CD8-positive, alpha-beta memory T cell (primary cell): Measurements from ENCODE around the gene CFHR5. TPM values are rescaled to one million over a fixed set of nuclear protein-coding genes. Genes with fewer than 3 reads are reported as not detected.
"Not testable (repeated sequence)": the region's sequence is repeated elsewhere in the genome, so short reads cannot be mapped to it uniquely, and the experiment has no call there.

Experiments used
- CTCF ChIA-PET: fragments of 350-600 bp; sonication (Branson Sonifier 250); formaldehyde crosslinking; loops from one replicate; lab custom pipeline; 2021; ENCODE audit warnings: antibody characterized with exemption; lab: Charles Lee
- POLR2A ChIA-PET: fragments of 350-600 bp; sonication (Branson Sonifier 250); formaldehyde crosslinking; loops from one replicate; lab custom pipeline; 2021; ENCODE audit warnings: antibody characterized with exemption; lab: Charles Lee
- DNase-seq, 5 donors: peaks; one replicate each; pipeline versions ENCODE4 v3.0.0 to v3.0.0-alpha.2; 2020 to 2022; ENCODE audit warnings: mixed read lengths in 1 of 5
- H3K27ac ChIP-seq: one replicate; pipeline ENCODE4 v1.7.0; 2013; ENCODE audit warnings: low read depth, mild to moderate bottlenecking, low read length, moderate library complexity
- H3K27me3 ChIP-seq: 2 replicates; pipeline ENCODE4 v1.7.0; 2013; ENCODE audit warnings: low read length, mild to moderate bottlenecking; ENCODE audit not compliant: insufficient read depth, poor library complexity, severe bottlenecking
- H3K36me3 ChIP-seq: 2 replicates; pipeline ENCODE4 v1.7.0; 2013; ENCODE audit warnings: mild to moderate bottlenecking, low read length, moderate library complexity; ENCODE audit not compliant: insufficient read depth
- H3K4me1 ChIP-seq: 2 replicates; pipeline ENCODE4 v1.7.0; 2013; ENCODE audit warnings: mild to moderate bottlenecking, low read length, moderate library complexity; ENCODE audit not compliant: insufficient read depth
- H3K4me3 ChIP-seq: 2 replicates; pipeline ENCODE4 v1.7.0; 2013; ENCODE audit warnings: mild to moderate bottlenecking, low read length
- H3K9me3 ChIP-seq: 2 replicates; pipeline ENCODE4 v1.7.0; 2013; ENCODE audit warnings: mild to moderate bottlenecking, low read length
- H3K27ac Mint-ChIP-seq, 8 donors: one replicate each; pipeline ENCODE4 v1.8.0; 2020 to 2021; ENCODE audit warnings: mixed read lengths in 8 of 8, mild to moderate bottlenecking in 6 of 8, inconsistent platforms in 3 of 8, moderate library complexity in 3 of 8
- H3K27me3 Mint-ChIP-seq, 2 donors: one replicate each; pipeline ENCODE4 v1.8.0; 2020 to 2021; ENCODE audit warnings: mixed read lengths in 2 of 2, mild to moderate bottlenecking in 1 of 2, moderate library complexity in 1 of 2
- H3K36me3 Mint-ChIP-seq, 3 donors: one replicate each; pipeline ENCODE4 v1.8.0; 2020 to 2021; ENCODE audit warnings: mixed read lengths in 3 of 3, inconsistent platforms in 1 of 3, mild to moderate bottlenecking in 1 of 3
- H3K4me1 Mint-ChIP-seq, 3 donors: one replicate each; pipeline ENCODE4 v1.8.0; 2020 to 2021; ENCODE audit warnings: mixed read lengths in 3 of 3, inconsistent platforms in 1 of 3, mild to moderate bottlenecking in 1 of 3
- H3K4me3 Mint-ChIP-seq, 7 donors: one replicate each; pipeline ENCODE4 v1.8.0; 2020 to 2021; ENCODE audit warnings: mixed read lengths in 7 of 7, mild to moderate bottlenecking in 6 of 7, moderate library complexity in 4 of 7, inconsistent platforms in 2 of 7
- H3K9me3 Mint-ChIP-seq, 5 donors: one replicate each; pipeline ENCODE4 v1.8.0; 2020 to 2022; ENCODE audit warnings: mixed read lengths in 5 of 5, mild to moderate bottlenecking in 3 of 5, moderate library complexity in 2 of 5, inconsistent platforms in 1 of 5
- polyA plus RNA-seq: library from polyadenylated mRNA; unstranded; fragments of 300-500 nt; fragmentation: Illumina TruSeq; gene quantifications from one replicate; pipeline ENCODE4 v1.2.3, GENCODE V29; 2021
- total RNA-seq, 2 experiments: library from RNA; stranded (reverse); gene quantifications; one replicate each; pipeline ENCODE4 v1.2.3, GENCODE V29; 2021

CFHR5 gene
- total and polyA plus RNA-seq, 3 experiments from 2014 or later: not detected

DNA sequence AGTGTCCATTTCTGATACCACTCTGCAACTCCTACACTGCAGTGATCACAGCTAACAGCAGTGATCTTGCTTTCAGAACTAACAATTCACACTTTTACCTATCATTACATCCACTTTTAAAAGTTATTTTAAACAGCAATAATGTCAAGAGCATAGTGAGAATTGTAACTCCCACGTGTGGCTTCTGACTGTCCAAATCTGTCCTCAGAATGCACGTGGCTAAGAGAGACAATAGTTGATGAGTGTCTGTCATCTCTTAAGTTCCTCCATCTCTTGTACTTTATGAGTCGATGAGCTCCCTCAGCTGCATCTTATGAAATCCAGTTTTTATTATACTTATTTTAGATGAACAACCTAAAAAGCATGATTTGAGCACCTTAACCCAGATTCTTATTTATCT, 16.5 kb upstream of the CFHR5 start:
- Mint-ChIP-seq H3K27me3 (peaks cover 0 to 4% of the 10 kb centered on the region in 2 donors), H3K9me3 (peaks cover 0 to 2% (median 0%) of the 10 kb centered on the region in 5 donors), H3K4me3 (no peak overlapping the region), H3K27ac (no peak overlapping the region), H3K36me3 (no peaks in the 10 kb centered on the region), H3K4me1 (no peaks in the 10 kb centered on the region)
- CTCF ChIA-PET: no interaction called here
- H3K36me3 ChIP-seq: no peaks in the 10 kb centered on the region
- POLR2A ChIA-PET: no interaction called here
- H3K27me3 ChIP-seq: no peaks in the 10 kb centered on the region
- no peak overlapping the region for H3K4me3 ChIP-seq
- no peaks in the 10 kb centered on the region for H3K9me3 ChIP-seq
- H3K4me1 ChIP-seq: no peaks in the 10 kb centered on the region
- DNase-seq: no peak
- H3K27ac ChIP-seq: no peak overlapping the region

DNA sequence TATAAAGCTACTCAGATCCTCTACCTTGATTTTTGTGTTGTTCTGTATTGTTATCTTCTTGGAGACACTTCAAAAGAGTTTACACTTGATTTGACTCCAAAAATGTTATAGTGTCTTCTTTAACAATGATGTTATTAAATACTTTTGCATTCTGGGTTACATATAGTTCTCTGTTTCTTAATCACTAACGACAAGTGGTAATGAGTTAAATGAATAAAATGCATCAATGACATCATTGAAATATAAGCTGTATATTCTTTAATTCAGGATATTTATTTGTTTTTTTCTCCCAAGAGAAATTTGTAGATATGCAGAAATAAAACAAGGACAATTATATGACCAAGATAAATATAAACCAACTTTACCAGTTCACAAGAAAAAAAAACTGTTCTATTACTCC, 7.2 kb upstream of the CFHR5 start:
- H3K4me1 Mint-ChIP-seq: no peaks in the 10 kb centered on the region
- H3K36me3 Mint-ChIP-seq: no peaks in the 10 kb centered on the region
- no peak overlapping the region for H3K27ac Mint-ChIP-seq
- Histone ChIP-seq H3K9me3 (no peaks in the 10 kb centered on the region), H3K27me3 (no peaks in the 10 kb centered on the region), H3K4me3 (no peak overlapping the region), H3K36me3 (no peaks in the 10 kb centered on the region), H3K4me1 (no peaks in the 10 kb centered on the region), H3K27ac (no peak overlapping the region)
- ChIA-PET CTCF (no interaction called here), POLR2A (no interaction called here)
- H3K27me3 Mint-ChIP-seq: peaks cover 0 to 4% of the 10 kb centered on the region in 2 donors
- peaks cover 0 to 2% (median 0%) of the 10 kb centered on the region in 5 donors for H3K9me3 Mint-ChIP-seq
- no peak for DNase-seq
- no peak overlapping the region for H3K4me3 Mint-ChIP-seq

DNA sequence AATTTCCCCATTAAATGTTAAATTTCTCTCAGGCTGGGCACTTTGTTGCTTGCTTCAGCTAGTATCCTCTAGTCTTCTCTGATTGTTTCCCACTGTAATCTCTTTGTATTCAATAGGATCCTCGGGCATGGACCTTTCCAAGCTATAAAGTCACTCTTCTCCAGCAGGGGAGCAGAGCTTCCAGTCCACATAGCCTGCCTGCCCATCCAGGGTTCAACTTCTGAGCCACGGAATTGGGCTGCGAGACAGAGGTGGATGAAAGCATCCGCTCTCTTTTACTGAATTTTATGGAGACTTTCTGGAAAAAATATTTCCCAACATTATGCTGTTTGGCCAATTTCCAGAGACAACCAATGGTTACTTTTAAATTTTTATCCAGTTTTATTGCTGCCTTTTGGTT, 1.1 kb upstream of the CFHR5 start:
- H3K4me1 ChIP-seq: no peaks in the 10 kb centered on the region
- no peaks in the 10 kb centered on the region for H3K9me3 ChIP-seq
- Mint-ChIP-seq H3K9me3 (peaks cover 0 to 2% (median 0%) of the 10 kb centered on the region in 5 donors), H3K27me3 (peaks cover 0 to 4% of the 10 kb centered on the region in 2 donors), H3K4me1 (no peaks in the 10 kb centered on the region), H3K36me3 (no peaks in the 10 kb centered on the region), H3K27ac (no peak overlapping the region), H3K4me3 (no peak overlapping the region)
- H3K36me3 ChIP-seq: no peaks in the 10 kb centered on the region
- no peak overlapping the region for H3K27ac ChIP-seq
- ChIA-PET CTCF (no interaction called here), POLR2A (no interaction called here)
- DNase-seq: no peak
- no peak overlapping the region for H3K4me3 ChIP-seq
- H3K27me3 ChIP-seq: no peaks in the 10 kb centered on the region

DNA sequence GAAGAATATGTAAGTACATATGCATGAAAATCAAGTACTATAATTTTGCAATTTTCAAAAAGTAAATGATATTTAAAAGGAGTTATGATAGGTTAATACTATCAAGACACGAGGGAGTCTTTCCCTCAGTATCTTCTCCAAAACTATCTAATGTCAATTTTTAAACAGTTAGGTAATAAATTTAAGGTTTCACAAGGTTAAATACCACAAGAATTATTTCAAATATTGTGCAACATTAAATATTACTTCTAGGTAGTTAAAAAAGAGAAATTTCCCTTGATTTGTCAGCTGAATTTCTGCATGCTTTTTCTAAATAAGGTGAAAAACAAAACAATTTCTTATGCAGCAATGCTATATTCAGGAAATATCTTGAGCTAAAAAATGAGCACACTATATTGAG, 3.5 kb downstream of the CFHR5 start:
- POLR2A ChIA-PET: no interaction called here

DNA sequence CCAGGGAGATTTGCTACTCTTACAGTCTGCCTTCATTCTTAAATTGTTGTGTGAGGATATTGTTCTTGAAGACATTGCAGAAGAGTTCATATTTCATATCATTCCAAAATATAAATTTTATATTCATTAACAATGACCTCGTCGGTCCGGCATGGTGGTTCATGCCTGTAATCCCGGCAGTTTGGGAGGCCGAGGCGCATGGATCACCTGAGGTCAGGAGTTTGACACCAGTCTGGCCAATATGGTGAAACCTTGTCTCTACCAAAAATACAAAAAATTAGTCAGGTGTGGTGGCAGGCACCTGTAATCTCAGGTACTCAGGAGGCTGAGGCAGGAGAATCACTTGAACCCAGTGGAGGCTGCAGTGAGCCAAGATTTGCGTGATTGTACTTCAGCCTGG, 4.9 kb downstream of the CFHR5 start:
- H3K4me1 ChIP-seq, POLR2A ChIA-PET, CTCF ChIA-PET: not testable (repeated sequence)

More for the DNA sequence above, 3.5 kb downstream of the CFHR5 start:
- H3K36me3 Mint-ChIP-seq: no peaks in the 10 kb centered on the region
- Histone ChIP-seq H3K4me1 (no peaks in the 10 kb centered on the region), H3K9me3 (no peaks in the 10 kb centered on the region), H3K27ac (no peak overlapping the region), H3K36me3 (no peaks in the 10 kb centered on the region), H3K4me3 (no peak overlapping the region), H3K27me3 (no peaks in the 10 kb centered on the region)
- no peaks in the 10 kb centered on the region for H3K27me3 Mint-ChIP-seq
- CTCF ChIA-PET: no interaction called here
- DNase-seq: no peak
- no peak overlapping the region for H3K27ac Mint-ChIP-seq
- no peaks in the 10 kb centered on the region for H3K9me3 Mint-ChIP-seq
- no peak overlapping the region for H3K4me3 Mint-ChIP-seq
- no peaks in the 10 kb centered on the region for H3K4me1 Mint-ChIP-seq

DNA sequence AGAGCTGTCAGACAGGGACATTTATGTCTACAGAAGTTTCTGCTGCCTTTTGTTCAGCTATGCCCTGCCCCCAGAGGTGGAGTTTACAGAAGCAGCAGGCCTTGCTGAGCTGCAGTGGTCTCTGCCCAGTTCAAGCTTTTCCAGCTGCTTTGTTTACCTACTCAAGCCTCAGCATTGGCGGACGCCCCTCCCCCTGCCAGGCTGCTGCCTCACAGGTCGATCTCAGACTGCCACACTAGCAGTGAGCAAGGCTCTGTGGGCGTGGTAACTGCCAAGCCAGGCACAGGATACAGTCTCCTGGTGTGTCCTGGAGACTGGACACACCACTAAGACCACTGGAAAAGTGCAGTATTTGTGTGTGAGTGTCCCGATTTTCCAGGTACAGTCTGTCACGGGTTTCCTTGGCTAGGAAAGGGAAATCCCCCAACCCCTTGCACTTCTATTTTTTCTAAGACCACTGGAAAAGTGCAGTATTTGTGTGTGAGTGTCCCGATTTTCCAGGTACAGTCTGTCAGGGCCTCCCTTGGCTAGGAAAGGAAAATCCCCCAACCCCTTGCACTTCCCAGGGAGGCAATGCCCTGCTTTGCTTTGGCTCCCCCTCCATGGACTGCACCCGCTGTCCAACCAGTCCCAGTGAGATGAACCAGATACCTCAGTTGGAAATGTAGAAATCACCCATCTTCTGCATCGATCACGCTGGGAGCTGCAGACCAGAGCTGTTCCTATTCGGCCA, 14.7 kb downstream of the CFHR5 start:
- H3K36me3 ChIP-seq, H3K27ac Mint-ChIP-seq, DNase-seq, H3K27me3 ChIP-seq, H3K9me3 ChIP-seq, H3K4me1 ChIP-seq, H3K4me3 ChIP-seq, H3K9me3 Mint-ChIP-seq, POLR2A ChIA-PET, H3K4me1 Mint-ChIP-seq, H3K36me3 Mint-ChIP-seq, H3K27ac ChIP-seq, CTCF ChIA-PET, H3K4me3 Mint-ChIP-seq: not testable (repeated sequence)
- H3K27me3 Mint-ChIP-seq: peaks cover 0 to 13% of the 10 kb centered on the region in 2 donors

More for the DNA sequence above, 4.9 kb downstream of the CFHR5 start:
- not testable (repeated sequence) for H3K4me3 Mint-ChIP-seq, H3K4me1 Mint-ChIP-seq, H3K4me3 ChIP-seq, H3K36me3 ChIP-seq, H3K36me3 Mint-ChIP-seq, H3K27ac ChIP-seq, H3K27me3 Mint-ChIP-seq, DNase-seq, H3K27ac Mint-ChIP-seq, H3K9me3 ChIP-seq, H3K9me3 Mint-ChIP-seq, H3K27me3 ChIP-seq

DNA sequence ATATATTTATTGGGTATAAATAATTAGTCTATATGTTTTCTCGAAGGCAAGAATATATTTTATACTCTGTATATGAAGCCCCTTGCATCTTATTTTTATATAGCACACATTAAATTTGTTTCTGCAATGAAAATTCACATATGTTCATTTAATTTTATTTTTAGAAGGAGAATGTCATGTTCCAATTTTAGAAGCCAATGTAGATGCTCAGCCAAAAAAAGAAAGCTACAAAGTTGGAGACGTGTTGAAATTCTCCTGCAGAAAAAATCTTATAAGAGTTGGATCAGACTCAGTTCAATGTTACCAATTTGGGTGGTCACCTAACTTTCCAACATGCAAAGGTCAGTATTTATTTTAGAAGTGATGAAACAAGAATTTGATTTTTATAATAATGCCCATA, 16.6 kb downstream of the CFHR5 start:
- Histone ChIP-seq H3K4me3 (no peak overlapping the region), H3K27me3 (no peaks in the 10 kb centered on the region), H3K9me3 (no peaks in the 10 kb centered on the region), H3K4me1 (no peaks in the 10 kb centered on the region), H3K36me3 (no peaks in the 10 kb centered on the region), H3K27ac (no peak overlapping the region)
- Mint-ChIP-seq H3K4me1 (no peaks in the 10 kb centered on the region), H3K9me3 (peaks cover 0 to 2% (median 0%) of the 10 kb centered on the region in 5 donors), H3K4me3 (no peak overlapping the region), H3K27ac (no peak overlapping the region), H3K27me3 (peaks cover 0 to 14% of the 10 kb centered on the region in 2 donors), H3K36me3 (no peaks in the 10 kb centered on the region)
- no peak for DNase-seq
- ChIA-PET CTCF (no interaction called here), POLR2A (no interaction called here)

DNA sequence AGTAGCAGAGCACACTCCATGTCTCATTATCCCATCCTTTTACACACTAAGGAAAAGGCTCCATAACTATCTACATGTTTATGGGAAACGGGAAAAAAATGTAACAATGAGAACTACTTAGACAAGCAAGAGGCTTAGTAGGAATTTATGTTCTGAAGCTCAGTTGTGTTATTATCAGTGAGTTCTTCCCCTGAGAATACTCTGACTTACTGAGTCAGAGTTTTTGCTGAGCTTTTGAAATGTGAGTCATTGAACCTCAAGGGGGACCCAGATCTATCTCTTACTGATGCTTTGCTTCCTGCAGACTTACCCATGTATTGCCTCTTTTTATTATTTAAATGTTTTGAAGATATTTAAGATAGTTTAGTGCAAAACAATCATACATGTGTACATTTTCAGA, 20.1 kb downstream of the CFHR5 start:
- POLR2A ChIA-PET: no interaction called here

More for the DNA sequence above, 20.1 kb downstream of the CFHR5 start:
- no peaks in the 10 kb centered on the region for H3K4me1 ChIP-seq
- peaks cover 0 to under 1% (median 0%) of the 10 kb centered on the region in 5 donors for H3K9me3 Mint-ChIP-seq
- no peaks in the 10 kb centered on the region for H3K27me3 ChIP-seq
- CTCF ChIA-PET: no interaction called here
- H3K4me3 Mint-ChIP-seq: no peak overlapping the region
- no peaks in the 10 kb centered on the region for H3K9me3 ChIP-seq
- H3K36me3 ChIP-seq: no peaks in the 10 kb centered on the region
- H3K36me3 Mint-ChIP-seq: no peaks in the 10 kb centered on the region
- no peaks in the 10 kb centered on the region for H3K4me1 Mint-ChIP-seq
- no peak overlapping the region for H3K27ac Mint-ChIP-seq
- no peak for DNase-seq
- H3K4me3 ChIP-seq: no peak overlapping the region
- H3K27ac ChIP-seq: no peak overlapping the region
- H3K27me3 Mint-ChIP-seq: peaks cover 0 to 7% of the 10 kb centered on the region in 2 donors
